Activated CD4-positive, alpha-beta T cell treated with anti-CD3 and anti-CD28 coated beads, Interleukin-2, amount 50 U/mL, for 4 hours (primary cell): ENCODE results near the gene ATF7IP2.
A peak's percentile ranks its signal among the peaks of the same experiment; 100 is the strongest.

Experiments used
- DNase-seq, 2 experiments: peaks; one replicate each; pipeline ENCODE4 v3.0.0-alpha.2; 2020

Gene ATF7IP2

DNA sequence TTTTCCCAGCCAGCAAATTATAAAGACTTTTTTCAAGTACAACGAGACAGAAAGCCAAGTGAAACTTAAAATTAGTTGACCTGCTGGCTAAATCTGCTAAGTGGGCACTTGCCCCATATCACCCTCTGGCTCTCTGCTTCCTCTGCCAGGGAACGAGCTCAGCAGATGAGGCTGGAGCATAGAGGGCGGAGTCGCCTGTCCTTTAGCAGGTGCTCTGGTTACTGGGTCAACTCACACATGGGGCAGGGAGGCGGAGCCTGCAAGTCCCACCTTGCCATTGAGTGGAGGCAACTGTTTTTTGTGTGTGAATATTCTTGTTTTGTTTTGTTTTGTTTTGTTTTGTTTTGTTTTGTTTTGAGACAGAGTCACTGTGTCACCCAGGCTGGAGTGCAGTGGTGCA is 132.0 kb downstream of the ATF7IP2 start:
- no peak for DNase-seq

DNA sequence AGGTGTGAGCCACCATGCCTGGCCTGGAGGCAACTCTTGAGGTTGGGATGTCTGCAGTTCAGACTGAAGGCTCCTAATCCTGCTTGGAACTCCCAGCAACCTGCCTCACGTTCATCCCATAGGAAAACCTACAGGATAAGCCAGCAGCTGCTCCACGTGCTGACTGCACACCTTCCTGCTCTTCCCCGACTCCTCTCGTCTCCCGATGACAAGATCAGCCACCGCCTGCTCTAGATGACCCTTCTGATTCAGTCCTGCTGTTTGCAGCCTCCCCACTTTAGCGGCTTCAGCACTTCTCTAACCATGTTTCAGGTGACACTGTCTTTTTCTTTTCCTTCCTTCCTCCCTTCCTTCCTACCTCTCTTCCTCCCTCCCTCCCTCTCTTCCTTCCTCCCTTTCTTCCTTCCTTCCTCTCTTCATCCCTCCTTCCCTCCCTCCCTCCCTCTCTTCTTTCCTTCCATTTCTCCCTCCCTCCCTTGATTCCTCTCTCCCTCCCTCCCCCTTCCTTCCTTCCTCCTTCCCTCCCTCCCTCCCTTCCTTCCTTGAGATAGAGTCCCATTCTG is 132.7 kb downstream of the ATF7IP2 start:
- no peak for DNase-seq

DNA sequence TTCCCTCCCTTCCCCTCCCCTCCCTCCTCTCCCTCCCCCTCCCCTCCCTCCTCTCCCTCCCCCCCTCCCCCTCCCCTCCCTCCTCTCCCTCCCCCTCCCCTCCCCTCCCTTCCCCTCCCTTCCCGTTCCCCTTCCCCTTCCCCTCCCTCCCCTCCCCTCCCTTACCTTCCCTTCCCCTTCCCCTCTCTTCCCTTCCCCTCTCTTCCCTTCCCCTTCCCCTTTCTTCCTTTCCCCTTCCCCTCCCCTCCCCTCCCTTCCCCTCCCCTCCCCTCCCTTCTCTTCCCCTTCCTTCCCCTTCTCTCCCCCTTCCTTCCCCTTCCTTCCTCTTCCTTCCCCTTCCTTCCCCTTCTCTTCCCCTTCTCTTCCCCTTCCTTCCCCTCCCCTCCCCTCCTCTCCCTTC is 133.4 kb downstream of the ATF7IP2 start:
- DNase-seq, result no peak

DNA sequence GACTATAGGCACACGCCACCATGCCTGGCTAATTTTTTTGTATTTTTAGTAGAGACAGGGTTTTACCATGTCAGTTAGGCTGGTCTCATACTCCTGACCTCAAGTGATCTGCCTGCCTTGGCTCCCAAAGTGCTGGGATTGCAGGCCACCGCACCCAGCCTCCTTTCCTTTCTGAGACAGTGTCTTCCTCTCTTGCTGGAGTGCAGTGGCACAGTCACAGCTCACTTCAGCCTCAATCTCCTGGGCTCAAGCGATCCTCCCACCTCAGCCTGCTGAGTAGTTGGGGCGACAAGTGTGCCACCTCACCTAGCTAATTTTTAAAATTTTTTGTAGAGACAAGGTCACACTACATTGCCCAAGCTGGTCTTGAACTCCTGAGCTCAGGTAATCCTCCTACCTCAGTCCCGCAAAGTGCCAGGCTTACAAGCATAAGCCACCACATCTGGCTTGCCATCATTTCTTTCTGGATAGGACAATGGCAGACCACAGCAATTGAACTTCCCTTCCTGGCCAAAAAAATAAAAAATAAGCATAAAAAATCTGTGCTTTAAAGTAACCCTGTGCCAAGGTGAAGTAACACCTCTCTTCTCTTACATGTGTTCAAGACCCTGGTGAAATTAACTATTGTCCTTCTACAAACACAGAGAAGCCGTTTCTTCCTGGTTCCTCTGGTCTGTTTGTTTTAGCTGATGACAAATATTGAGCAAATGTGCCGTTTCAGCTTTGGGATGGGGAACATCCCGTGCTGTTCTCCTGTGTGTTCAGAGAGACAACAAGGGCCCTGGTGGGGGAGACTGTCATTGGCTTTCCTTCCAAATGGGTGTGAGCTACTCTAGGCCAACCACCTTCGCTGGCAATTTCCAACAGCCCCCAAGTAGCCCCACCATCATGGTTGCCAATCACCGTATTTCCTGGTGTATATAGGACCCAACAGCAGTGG is 134.3 kb downstream of the ATF7IP2 start:
- no peak for DNase-seq

DNA sequence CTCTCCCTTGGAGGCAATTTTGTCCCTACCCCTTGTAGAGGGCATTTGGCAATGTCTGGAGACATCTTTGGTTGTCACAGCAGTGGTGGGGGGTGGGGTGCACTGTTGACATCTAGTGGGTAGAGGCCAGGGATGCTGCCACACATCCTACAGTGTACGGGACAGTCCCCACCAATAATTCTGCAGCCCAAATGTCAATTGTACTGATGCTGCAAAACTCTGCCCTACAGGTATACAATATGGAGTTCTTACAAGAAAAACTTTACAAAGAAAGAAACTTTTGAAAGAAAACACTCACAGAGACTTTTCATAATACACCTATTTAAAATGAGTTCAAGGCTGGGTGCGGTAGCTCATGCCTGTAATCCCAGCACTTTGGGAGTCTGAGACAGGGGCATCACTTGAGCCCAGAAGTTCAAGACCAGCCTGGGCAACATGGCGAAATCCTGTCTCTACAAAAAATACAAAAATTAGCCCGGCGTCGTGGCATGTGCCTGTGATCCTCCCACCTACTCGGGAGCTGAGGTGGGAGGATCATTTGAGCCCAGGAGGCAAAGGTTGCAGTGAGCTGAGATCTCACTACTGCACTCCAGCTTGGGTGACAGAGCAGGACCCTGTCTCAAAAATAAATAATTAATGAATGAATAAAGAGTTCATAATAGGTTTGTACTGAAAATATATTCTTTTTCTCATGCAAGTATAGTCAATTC is 135.2 kb downstream of the ATF7IP2 start:
- DNase-seq, result no peak

DNA sequence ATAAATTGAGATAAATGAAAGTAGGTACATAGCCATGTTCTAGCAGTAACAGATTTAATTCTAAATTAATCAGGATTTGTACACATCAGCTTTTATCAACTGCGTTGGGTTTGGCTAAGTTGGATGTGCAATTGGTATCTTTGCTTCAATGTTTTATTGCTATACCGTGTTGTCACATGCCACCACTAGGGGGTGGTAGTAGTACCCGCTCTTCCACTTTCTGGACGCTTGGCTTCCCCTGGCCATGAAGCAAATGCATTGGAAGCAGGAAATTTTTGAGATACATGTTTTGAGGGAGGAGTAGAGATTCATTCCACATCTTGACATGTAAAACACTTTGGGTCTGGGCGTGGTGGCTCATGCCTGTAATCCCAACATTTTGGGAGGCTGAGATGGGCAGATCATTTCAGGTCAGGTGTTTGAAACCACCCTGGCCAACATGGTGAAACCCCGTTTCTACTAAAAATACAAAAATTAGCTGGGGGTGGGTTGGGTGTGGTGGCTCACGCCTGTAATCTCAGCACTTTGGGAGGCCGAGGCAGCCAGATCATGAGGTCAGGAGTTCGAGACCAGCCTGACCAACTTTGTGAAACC is 135.9 kb downstream of the ATF7IP2 start:
- DNase-seq, result peak in 1 of 2 experiments; percentile 9

DNA sequence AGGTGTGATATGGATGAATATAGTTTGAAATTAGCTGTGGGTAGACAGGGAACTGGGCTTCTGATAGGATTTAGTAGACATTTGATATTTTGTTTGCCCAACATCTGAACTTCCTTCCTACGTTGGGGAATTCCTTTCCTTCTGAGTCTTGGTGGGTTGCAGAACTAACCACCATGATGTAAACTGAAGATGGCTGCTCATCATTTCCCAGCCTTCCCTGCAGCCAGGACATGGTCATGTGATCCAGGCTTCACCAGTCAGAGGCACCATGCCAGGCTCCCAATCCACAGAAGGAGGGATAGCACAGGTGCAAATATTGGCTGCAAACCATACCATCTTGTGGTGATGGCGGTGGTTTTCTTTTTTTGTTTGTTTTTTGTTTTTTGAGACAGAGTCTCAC is 137.1 kb downstream of the ATF7IP2 start:
- DNase-seq, result no peak

DNA sequence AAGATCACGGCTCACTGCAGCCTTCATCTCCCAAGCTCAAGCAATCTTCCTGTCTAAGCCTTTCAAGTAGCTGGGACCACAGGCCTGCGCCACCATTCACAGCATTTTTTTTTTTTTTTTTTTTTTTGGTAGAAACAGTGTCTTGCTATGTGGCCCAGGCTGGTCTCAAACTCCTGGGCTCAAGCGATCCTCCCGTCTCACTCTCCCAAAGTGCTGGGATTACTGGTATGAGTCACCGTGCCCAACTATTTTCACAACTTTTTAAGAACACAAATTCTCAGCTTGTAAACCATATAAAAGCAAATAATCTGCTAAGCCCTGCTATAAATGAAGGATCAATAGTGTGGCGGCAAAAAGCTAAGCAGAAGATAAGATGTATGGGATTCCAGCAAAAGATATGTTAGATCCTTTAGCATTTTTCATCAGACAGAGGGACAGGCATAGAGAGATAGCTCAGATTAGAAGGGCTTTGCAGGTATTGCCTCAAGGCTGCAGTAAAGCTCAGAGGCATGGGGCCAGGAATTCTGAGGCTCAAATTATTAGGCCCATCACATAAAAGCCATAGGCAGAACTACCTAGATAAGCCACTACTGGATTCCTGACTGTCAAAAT is 139.5 kb downstream of the ATF7IP2 start:
- DNase-seq, result no peak

DNA sequence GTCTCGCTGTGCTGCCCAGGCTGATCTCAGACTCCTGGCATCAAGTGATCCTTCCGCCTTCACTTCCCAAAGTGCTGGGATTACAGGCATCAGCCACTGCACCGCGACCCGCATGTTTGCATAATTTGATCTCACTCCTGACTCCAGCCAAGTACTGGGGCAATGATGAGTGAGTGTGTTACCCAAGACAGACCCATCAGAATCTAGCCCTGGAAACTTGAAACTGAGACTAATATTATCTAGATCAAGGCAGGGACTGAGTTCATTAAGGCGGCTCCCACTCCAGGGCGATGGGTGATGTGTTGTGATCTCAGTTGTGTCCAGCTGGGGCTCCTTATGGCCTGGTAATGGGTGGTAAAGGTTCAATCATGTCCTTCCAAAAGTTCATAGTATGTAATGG is 141.1 kb downstream of the ATF7IP2 start:
- DNase-seq, result no peak

DNA sequence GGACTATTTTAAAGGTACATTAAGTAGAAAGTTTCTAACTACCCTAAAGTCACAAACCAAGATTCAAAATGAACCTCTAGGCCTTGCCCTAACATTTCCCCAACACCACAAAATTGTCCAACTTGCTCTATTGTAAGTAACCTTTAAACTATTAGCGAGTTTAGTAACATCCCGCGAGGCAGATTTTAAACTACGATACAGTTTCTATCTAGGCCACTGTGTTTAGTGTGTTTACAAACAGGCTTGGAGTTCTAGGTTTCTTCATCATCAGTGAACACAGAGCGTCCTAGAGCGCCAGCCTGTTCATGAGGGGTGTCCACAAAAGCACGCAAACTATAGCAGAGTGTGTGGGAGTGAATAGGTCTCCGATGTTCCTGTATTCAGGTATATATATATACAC is 142.8 kb downstream of the ATF7IP2 start:
- DNase-seq, result no peak

DNA sequence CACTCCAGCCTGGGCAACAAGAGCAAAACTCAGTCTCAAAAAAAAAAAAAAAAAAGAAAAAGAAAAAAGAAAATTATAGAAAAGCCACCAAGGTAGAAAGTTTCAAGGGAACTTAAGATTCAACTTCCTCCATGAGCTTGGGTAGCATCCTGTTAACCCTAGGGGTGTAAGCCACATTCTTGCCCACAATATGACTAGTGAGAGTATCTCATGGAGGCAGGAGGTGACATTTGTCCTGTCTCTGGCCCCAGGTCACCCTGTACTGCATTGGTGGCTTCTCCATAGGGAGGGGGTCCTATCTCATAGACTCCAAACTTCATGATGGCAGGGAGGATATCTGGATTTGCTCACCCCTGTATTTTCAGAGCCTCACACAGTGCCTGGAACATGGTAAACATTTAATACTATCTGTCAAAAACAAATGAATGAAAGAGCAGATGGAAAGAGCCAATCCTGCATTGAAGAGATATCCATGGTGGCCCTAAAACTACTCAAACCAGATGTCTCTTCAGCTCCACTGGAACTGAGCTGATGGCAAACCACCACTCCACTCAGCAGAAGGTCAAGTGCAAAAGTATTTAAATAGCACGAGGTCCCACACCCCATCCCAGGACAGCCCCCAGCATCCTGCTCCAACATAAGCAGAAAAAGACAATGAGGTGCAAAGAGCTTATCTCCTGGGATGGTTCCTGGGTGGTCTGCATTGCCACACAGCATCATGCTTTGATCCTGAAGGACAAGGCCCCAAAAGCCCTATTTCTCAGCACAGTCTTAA is 144.2 kb downstream of the ATF7IP2 start:
- no peak for DNase-seq

DNA sequence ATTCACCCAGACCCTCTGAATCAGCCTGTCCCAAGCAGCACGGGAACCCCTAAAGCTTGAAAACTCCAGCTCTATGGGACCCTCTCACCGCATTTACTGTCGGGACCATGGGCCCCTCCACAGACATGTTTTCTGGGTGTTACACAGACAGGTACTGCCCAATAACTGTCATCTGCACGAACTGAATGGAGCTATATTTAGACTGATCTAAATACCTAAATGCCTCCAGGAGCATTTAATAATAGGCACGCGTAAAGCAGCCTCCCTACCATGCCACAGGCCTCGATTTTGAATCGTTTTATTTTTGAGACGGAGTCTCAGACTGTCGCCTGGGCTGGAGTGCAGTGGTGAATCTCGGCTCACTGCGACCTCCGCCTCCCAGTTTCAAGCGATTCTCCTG is 144.8 kb downstream of the ATF7IP2 start:
- DNase-seq, result no peak

DNA sequence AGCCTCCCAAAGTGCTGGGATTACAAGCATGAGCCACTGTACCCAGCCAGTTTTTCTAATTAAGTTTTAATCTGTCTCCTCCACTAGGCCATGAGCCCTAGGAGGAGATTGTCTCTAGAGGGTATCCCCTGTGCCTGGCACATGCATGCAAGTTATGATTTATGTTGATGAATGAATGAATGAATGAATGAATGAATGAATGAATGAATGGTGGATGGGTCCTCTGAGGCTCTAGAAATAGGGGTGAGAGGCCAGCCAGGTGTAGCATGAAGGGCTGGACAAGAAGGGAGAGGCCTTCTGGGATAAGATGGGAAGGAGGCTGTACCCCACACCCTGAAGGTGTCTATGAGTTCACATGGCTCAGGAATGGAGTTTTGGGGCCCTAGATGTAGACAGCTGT is 145.7 kb downstream of the ATF7IP2 start:
- no peak for DNase-seq
